GM12872 (cell line): Measurements from ENCODE around the gene DHRS7.

Source experiments
- TF ChIP-seq, protein P1 (sequence below): IDR thresholded peaks from 3 replicates; pipeline ENCODE4 v1.5.1; 2011; ENCODE audit warnings: low read depth, mild to moderate bottlenecking, low read length, moderate library complexity; ENCODE audit not compliant: insufficient read depth

Gene DHRS7

DNA sequence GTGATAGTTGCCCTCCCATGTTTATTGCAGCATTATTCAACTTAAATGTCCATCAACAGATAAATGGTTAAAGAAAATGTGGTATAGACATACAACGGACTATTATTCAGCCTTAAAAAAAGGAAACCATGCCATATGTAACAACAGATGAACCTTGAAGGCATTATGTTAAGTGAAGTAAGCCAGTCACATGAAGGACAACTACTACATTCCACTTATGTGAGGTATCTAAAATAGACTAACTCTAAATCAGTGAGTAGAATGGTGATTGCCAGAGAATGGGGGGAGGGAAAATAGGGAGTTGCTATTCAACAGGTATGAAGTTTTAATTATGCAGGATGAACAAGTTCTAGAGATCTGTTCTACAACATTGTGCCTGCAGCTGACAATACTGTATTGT is 63.4 kb downstream of the DHRS7 start:
- TF ChIP-seq, protein P1, sequence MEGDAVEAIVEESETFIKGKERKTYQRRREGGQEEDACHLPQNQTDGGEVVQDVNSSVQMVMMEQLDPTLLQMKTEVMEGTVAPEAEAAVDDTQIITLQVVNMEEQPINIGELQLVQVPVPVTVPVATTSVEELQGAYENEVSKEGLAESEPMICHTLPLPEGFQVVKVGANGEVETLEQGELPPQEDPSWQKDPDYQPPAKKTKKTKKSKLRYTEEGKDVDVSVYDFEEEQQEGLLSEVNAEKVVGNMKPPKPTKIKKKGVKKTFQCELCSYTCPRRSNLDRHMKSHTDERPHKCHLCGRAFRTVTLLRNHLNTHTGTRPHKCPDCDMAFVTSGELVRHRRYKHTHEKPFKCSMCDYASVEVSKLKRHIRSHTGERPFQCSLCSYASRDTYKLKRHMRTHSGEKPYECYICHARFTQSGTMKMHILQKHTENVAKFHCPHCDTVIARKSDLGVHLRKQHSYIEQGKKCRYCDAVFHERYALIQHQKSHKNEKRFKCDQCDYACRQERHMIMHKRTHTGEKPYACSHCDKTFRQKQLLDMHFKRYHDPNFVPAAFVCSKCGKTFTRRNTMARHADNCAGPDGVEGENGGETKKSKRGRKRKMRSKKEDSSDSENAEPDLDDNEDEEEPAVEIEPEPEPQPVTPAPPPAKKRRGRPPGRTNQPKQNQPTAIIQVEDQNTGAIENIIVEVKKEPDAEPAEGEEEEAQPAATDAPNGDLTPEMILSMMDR = no peak

DNA sequence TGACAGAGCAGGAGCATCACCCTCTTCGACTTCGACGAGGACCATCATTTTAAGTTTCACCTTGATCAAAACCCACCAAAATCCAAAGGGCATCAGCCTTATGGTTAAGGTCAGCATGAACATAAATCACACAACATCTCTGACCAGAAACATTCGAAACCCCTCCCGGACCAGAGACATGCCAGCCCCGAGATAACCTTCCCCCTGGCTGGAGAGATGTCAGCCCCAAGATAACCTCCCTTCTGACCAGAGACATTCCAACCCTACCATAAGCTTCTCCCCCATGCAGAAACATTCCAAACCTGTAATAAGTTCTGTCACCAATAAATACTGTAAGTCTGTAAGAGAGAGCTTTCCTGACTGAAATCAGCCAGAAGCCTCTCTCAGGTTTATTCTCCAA is 67.2 kb downstream of the DHRS7 start:
- TF ChIP-seq, protein P1 = no peak

DNA sequence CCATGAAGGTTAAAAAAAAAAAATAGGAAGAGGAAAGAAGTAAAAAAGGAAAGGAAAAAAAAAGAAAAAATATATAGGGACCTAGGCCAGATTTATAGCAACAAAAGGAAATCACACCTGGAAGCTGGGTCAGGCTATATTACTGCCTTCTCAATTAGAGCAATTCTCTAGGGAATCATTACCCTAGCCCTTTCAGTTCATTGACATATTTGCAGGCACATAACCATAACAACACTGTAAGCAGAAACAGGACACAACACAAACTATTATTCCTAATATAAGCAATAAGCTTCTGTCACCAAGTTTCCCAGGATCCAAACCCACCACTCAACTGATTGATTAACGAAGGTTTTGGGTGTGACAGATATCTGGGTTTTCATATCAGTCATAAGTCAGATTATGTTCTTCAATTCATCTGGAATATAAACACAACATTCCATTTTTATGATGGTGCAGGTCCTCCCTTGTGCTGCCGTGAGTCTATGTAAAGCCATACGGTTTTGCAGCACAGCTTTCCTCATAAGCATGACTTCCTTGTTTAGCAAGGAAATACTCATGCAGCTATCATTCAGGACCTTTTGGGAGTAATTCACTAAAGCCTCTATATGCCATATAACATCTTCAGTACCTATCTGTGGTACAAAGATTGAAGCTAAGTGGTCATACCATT is 69.3 kb downstream of the DHRS7 start:
- TF ChIP-seq, protein P1 = no peak

DNA sequence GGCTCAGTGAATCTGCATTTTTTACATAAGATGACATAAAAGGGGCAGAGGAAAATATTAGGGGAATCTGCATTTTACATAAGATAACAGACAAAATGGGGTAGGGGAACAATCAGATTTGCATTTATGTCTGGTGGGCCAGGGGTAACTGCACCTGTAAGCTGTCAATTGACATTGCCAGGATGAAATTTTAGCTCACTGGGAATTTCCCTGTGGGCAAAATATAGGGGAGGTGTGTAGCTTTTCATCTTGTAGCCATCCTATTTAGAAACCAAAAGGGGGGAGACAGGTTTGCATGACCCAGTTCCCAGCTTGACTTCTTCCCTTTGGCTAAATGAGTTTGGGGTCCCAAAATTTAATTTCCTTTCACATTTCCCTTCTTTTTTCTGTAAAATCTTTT is 70.0 kb downstream of the DHRS7 start:
- TF ChIP-seq, protein P1 = no peak

DNA sequence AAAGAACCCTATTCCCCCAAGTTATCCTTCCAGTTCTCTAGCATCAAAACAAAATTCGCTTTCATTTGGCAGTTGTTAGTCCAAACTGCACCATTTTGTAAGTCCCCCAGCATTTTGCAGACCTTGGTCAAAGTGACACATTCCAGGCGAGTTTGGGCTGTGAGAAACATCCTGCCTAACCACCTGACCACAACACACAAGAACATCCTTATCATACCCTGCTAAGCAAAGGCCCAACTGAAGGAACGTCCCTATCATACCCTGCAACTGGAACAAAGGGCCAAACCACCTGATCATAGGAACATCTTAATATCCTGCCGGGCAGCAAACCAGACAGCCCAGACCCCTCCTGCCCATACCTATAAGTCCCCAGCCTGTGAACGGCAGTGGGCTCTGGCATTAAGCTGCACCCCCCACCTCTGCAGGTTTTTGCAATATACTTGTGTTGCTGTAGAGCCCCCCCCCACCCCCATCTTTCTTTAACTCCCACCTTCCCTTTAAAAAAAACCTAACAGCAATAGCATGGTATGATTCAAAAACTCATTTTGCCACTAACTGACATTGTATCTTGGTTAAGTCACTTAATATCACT is 70.8 kb downstream of the DHRS7 start:
- TF ChIP-seq, protein P1 = no peak
